HFF-Myc (cell line): ENCODE results near the gene TPO.

Experiments
- DNase-seq: peaks from one replicate; pipeline ENCODE4 v3.0.0-alpha.2; 2011; ENCODE audit warnings: low read depth; ENCODE audit errors: extremely low read depth
- H3K4me3 ChIP-seq: replicated peaks from 2 replicates; pipeline ENCODE4 v1.5.1; 2011; ENCODE audit warnings: low read depth, mild to moderate bottlenecking, control low read depth, low read length
- TF ChIP-seq, protein P1 (sequence below): IDR thresholded peaks from 2 replicates; pipeline ENCODE4 v1.5.1; 2012; ENCODE audit warnings: mild to moderate bottlenecking, low read depth, low read length, control low read depth; ENCODE audit errors: missing control alignments

TPO gene

GRCh38 chr2:1586923-1587840, 173.9 kb downstream of the TPO start:
- no peak for DNase-seq
- TF ChIP-seq, protein P1, sequence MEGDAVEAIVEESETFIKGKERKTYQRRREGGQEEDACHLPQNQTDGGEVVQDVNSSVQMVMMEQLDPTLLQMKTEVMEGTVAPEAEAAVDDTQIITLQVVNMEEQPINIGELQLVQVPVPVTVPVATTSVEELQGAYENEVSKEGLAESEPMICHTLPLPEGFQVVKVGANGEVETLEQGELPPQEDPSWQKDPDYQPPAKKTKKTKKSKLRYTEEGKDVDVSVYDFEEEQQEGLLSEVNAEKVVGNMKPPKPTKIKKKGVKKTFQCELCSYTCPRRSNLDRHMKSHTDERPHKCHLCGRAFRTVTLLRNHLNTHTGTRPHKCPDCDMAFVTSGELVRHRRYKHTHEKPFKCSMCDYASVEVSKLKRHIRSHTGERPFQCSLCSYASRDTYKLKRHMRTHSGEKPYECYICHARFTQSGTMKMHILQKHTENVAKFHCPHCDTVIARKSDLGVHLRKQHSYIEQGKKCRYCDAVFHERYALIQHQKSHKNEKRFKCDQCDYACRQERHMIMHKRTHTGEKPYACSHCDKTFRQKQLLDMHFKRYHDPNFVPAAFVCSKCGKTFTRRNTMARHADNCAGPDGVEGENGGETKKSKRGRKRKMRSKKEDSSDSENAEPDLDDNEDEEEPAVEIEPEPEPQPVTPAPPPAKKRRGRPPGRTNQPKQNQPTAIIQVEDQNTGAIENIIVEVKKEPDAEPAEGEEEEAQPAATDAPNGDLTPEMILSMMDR = no peak
- H3K4me3 ChIP-seq = no peak overlapping the region

GRCh38 chr2:1588051-1588977, 175.1 kb downstream of the TPO start:
- no peak overlapping the region for H3K4me3 ChIP-seq
- TF ChIP-seq, protein P1 = no peak
- no peak for DNase-seq

GRCh38 chr2:1588978-1589621, 175.8 kb downstream of the TPO start:
- TF ChIP-seq, protein P1 = no peak
- DNase-seq = no peak
- no peak overlapping the region for H3K4me3 ChIP-seq

- no peak overlapping the region for H3K4me3 ChIP-seq
- TF ChIP-seq, protein P1 = no peak
- DNase-seq = no peak
These were observed 177.6 kb downstream of the TPO start for GRCh38 chr2:1590596-1591460.

- H3K4me3 ChIP-seq = no peak overlapping the region
- DNase-seq = no peak
- TF ChIP-seq, protein P1 = no peak
These were observed 178.2 kb downstream of the TPO start for GRCh38 chr2:1591461-1591770.
